ENCODE data around the gene NLRP2B. TPM values are rescaled to one million over a fixed set of nuclear protein-coding genes. Genes with fewer than 3 reads are reported as not detected.
"Not testable (repeated sequence)": the region's sequence is repeated elsewhere in the genome, so short reads cannot be mapped to it uniquely, and the experiment has no call there.

The NLRP2B gene
- total RNA-seq (under 0.01 TPM in 1 of 2 replicates, not detected in the other), polyA plus RNA-seq (not detected in 2 replicates), polyA minus RNA-seq (ENCODE audit: low replicate concordance) (not detected in 2 replicates)
- polyA plus RNA-seq (2012): not detected in 2 replicates

DNA sequence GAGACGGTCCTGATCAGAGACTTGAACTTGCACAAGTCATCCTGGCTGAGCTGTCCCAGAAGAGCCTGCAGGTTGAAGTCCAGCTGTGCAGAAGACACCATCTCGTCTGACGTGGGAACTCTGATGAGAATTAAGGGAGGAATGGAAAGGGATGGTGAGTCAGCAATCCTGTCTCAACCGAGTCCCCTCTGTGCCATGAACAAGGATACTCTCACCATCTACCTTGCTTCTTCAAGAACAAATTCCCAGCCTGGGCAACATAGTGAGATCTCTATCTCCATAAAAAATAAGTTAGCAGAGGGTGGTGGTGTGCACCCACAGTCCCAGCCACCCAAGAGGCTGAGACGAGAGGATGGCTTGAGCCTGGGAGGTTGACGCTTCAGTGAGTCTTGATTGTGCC lies at the start of gene NLRP2B:
Gene NLRP2B (minus strand): TSS at position 101 of the 400 bp plus-strand sequence.
- no peaks in the 10 kb centered on the region for H4K20me1 ChIP-seq (ENCODE audit: control insufficient read depth, extremely low read depth, insufficient read depth, low read length)
- H3K4me2 ChIP-seq (ENCODE audit: extremely low read depth, insufficient read depth, low read length): no peak within 1 kb of the TSS
- no peaks in the 10 kb centered on the region for H3K79me2 ChIP-seq (ENCODE audit: control insufficient read depth, insufficient read depth, low read length)
- H3K4me1 ChIP-seq (ENCODE audit: control insufficient read depth, extremely low read depth, insufficient read depth, low read length): no peaks in the 10 kb centered on the region
- DNase-seq (ENCODE audit: low read depth in 2 of 2): no peak
- no peak within 1 kb of the TSS for H3K27ac ChIP-seq (ENCODE audit: insufficient read depth, low read length)
- H2AFZ ChIP-seq (ENCODE audit: low read length): no peak within 1 kb of the TSS
- no peak within 1 kb of the TSS for H3K4me3 ChIP-seq (replicated peaks in 1 of 4; ENCODE audit: control extremely low read depth in 1 of 4, insufficient read depth in 1 of 4, low read depth in 3 of 4, low read length in 4 of 4)
- no peaks in the 10 kb centered on the region for H3K36me3 ChIP-seq (ENCODE audit: control insufficient read depth, insufficient read depth, low read length)
- no peak within 1 kb of the TSS for H3K9ac ChIP-seq (ENCODE audit: insufficient read depth, low read length)
- H3K27me3 ChIP-seq (ENCODE audit: control insufficient read depth, insufficient read depth, low read length): no peaks in the 10 kb centered on the region
- no peaks in the 10 kb centered on the region for H3K9me3 ChIP-seq (ENCODE audit: control insufficient read depth, insufficient read depth, low read depth, low read length)
- no peak for TF ChIP-seq EZH2 (IDR thresholded peaks at IDR 0.05; ENCODE audit: low read length, missing control alignments)
- TF ChIP-seq, protein P1, sequence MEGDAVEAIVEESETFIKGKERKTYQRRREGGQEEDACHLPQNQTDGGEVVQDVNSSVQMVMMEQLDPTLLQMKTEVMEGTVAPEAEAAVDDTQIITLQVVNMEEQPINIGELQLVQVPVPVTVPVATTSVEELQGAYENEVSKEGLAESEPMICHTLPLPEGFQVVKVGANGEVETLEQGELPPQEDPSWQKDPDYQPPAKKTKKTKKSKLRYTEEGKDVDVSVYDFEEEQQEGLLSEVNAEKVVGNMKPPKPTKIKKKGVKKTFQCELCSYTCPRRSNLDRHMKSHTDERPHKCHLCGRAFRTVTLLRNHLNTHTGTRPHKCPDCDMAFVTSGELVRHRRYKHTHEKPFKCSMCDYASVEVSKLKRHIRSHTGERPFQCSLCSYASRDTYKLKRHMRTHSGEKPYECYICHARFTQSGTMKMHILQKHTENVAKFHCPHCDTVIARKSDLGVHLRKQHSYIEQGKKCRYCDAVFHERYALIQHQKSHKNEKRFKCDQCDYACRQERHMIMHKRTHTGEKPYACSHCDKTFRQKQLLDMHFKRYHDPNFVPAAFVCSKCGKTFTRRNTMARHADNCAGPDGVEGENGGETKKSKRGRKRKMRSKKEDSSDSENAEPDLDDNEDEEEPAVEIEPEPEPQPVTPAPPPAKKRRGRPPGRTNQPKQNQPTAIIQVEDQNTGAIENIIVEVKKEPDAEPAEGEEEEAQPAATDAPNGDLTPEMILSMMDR (conservative IDR thresholded peaks at IDR 0.05 in 1 of 2, IDR thresholded peaks at IDR 0.05 in 1 of 2; ENCODE audit: low read depth in 1 of 2, low read length in 2 of 2): no peak

DNA sequence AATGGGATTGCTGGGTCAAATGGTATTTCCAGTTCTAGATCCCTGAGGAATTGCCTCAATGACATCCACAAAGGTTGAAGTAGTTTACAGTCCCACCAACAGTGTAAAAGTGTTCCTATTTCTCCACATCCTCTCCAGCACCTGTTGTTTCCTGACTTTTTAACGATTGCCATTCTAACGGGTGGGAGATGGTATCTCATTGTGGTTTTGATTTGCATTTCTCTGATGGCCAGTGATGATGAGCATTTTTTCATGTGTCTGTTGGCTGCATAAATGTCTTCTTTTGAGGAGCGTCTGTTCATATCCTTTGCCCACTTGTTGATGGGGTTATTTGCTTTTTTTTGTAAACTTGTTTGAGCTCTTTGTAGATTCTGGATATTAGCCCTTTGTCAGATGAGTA lies 45.9 kb upstream of the NLRP2B start:
- not testable (repeated sequence) for H3K4me2 ChIP-seq (ENCODE audit: extremely low read depth, insufficient read depth, low read length); H3K9ac ChIP-seq (ENCODE audit: insufficient read depth, low read length); H3K36me3 ChIP-seq (ENCODE audit: control insufficient read depth, insufficient read depth, low read length); H3K4me3 ChIP-seq (replicated peaks in 1 of 4; ENCODE audit: control extremely low read depth in 1 of 4, insufficient read depth in 1 of 4, low read depth in 3 of 4, low read length in 4 of 4); H3K27ac ChIP-seq (ENCODE audit: insufficient read depth, low read length); H3K27me3 ChIP-seq (ENCODE audit: control insufficient read depth, insufficient read depth, low read length); H3K9me3 ChIP-seq (ENCODE audit: control insufficient read depth, insufficient read depth, low read depth, low read length); H3K79me2 ChIP-seq (ENCODE audit: control insufficient read depth, insufficient read depth, low read length); DNase-seq (ENCODE audit: low read depth in 2 of 2); H2AFZ ChIP-seq (ENCODE audit: low read length); H3K4me1 ChIP-seq (ENCODE audit: control insufficient read depth, extremely low read depth, insufficient read depth, low read length); H4K20me1 ChIP-seq (ENCODE audit: control insufficient read depth, extremely low read depth, insufficient read depth, low read length)

DNA sequence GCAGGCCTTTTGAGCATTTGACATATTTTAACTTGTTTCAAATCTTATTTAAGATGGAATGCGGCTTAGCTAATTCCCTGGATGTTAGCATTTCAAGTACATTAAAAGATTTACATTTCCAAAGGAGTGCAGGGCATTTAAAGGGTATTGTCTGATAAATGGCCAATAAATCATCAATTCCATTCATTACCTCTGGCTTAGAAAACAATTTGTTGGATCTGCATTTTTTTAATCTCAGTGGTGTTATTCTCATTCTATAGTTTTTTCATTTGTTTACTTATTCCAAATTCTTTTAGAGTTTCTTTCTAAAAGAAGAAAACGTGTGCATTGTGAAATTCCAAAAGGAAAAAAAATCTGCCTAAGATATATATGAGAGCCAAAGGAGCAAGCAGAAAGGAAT lies 1.3 kb upstream of the NLRP2B start:
- Histone ChIP-seq H3K4me1 (ENCODE audit: control insufficient read depth, extremely low read depth, insufficient read depth, low read length) (no peaks in the 10 kb centered on the region), H3K9ac (ENCODE audit: insufficient read depth, low read length) (no peak overlapping the region), H3K27me3 (ENCODE audit: control insufficient read depth, insufficient read depth, low read length) (no peaks in the 10 kb centered on the region), H4K20me1 (ENCODE audit: control insufficient read depth, extremely low read depth, insufficient read depth, low read length) (no peaks in the 10 kb centered on the region), H3K9me3 (ENCODE audit: control insufficient read depth, insufficient read depth, low read depth, low read length) (no peaks in the 10 kb centered on the region), H3K4me2 (ENCODE audit: extremely low read depth, insufficient read depth, low read length) (no peak overlapping the region), H3K27ac (ENCODE audit: insufficient read depth, low read length) (no peak overlapping the region), H3K36me3 (ENCODE audit: control insufficient read depth, insufficient read depth, low read length) (no peaks in the 10 kb centered on the region), H2AFZ (ENCODE audit: low read length) (no peak overlapping the region), H3K4me3 (replicated peaks in 1 of 4; ENCODE audit: control extremely low read depth in 1 of 4, insufficient read depth in 1 of 4, low read depth in 3 of 4, low read length in 4 of 4) (no peak overlapping the region), H3K79me2 (ENCODE audit: control insufficient read depth, insufficient read depth, low read length) (no peaks in the 10 kb centered on the region)
- no peak for TF ChIP-seq EZH2 (IDR thresholded peaks at IDR 0.05; ENCODE audit: low read length, missing control alignments)
- TF ChIP-seq, protein P1 (conservative IDR thresholded peaks at IDR 0.05 in 1 of 2, IDR thresholded peaks at IDR 0.05 in 1 of 2; ENCODE audit: low read depth in 1 of 2, low read length in 2 of 2): no peak
- no peak for DNase-seq (ENCODE audit: low read depth in 2 of 2)

All from fibroblast of lung (primary cell).